ENCODE measurements around the gene LRRC25. TPM values are rescaled to one million over a fixed set of nuclear protein-coding genes. Genes with fewer than 3 reads are reported as not detected.

Gene LRRC25
- total RNA-seq, 1 experiment from 2014 or later: not detected

GRCh38 chr19:18353378-18354005 lies 43.9 kb downstream of the LRRC25 start:
- Histone ChIP-seq H3F3A (ENCODE audit: low read length, unreplicated experiment) (no peaks in the 10 kb centered on the region), H3K27me3 (ENCODE audit: low read length) (no peaks in the 10 kb centered on the region), H3K4me3 (ENCODE audit: low read length) (no peak overlapping the region), H3K27ac (ENCODE audit: low read length) (no peak overlapping the region), H2AFZ (ENCODE audit: low read length) (no peak overlapping the region), H3K9me3 (ENCODE audit: low read length) (no peaks in the 10 kb centered on the region), H3K4me2 (ENCODE audit: low read length) (no peak overlapping the region), H4K20me1 (ENCODE audit: low read length) (no peaks in the 10 kb centered on the region), H3K4me1 (ENCODE audit: insufficient read depth, low read length) (no peaks in the 10 kb centered on the region), H3K79me2 (ENCODE audit: low read length) (no peaks in the 10 kb centered on the region), H3K9me2 (replicated peaks; ENCODE audit: low read length) (no peaks in the 10 kb centered on the region), H3K36me3 (ENCODE audit: low read depth, low read length) (no peaks in the 10 kb centered on the region), H3K9ac (ENCODE audit: low read length) (no peak overlapping the region)
- ATAC-seq: no peak
- no TSS peak for BruUV-seq (replicated peaks)
- DNase-seq: no peak
- TF ChIP-seq CTCF (conservative IDR thresholded peaks at IDR 0.05; ENCODE audit: low read depth, low read length) (no peak), EZH2phosphoT487 (IDR thresholded peaks at IDR 0.05; ENCODE audit: borderline replicate concordance, low read length) (no peak), EZH2 (IDR thresholded peaks at IDR 0.05; ENCODE audit: low read length, unreplicated experiment) (no peak)
- POLR2A ChIA-PET (ENCODE audit: unreplicated experiment): no interaction called here
- intact Hi-C loops (cut with micrococcal nuclease): no loop called here
- CTCF ChIA-PET: no interaction called here

- Histone ChIP-seq H3K27ac (ENCODE audit: low read length) (no peak overlapping the region), H3F3A (ENCODE audit: low read length, unreplicated experiment) (no peaks in the 10 kb centered on the region)
Measured at GRCh38 chr19:18351544-18351943, 45.9 kb downstream of the LRRC25 start.

More at GRCh38 chr19:18351544-18351943, 45.9 kb downstream of the LRRC25 start:
- Histone ChIP-seq H3K9me2 (replicated peaks; ENCODE audit: low read length) (no peaks in the 10 kb centered on the region), H3K4me1 (ENCODE audit: insufficient read depth, low read length) (no peaks in the 10 kb centered on the region), H3K79me2 (ENCODE audit: low read length) (no peaks in the 10 kb centered on the region), H4K20me1 (ENCODE audit: low read length) (no peaks in the 10 kb centered on the region), H2AFZ (ENCODE audit: low read length) (no peak overlapping the region), H3K4me3 (ENCODE audit: low read length) (no peak overlapping the region), H3K36me3 (ENCODE audit: low read depth, low read length) (no peaks in the 10 kb centered on the region), H3K4me2 (ENCODE audit: low read length) (no peak overlapping the region), H3K9ac (ENCODE audit: low read length) (no peak overlapping the region), H3K27me3 (ENCODE audit: low read length) (no peaks in the 10 kb centered on the region), H3K9me3 (ENCODE audit: low read length) (no peaks in the 10 kb centered on the region)
- ChIA-PET POLR2A (ENCODE audit: unreplicated experiment) (no interaction called here), CTCF (no interaction called here)
- no peak for TF ChIP-seq EZH2 (IDR thresholded peaks at IDR 0.05; ENCODE audit: low read length, unreplicated experiment)
- no peak for TF ChIP-seq EZH2phosphoT487 (IDR thresholded peaks at IDR 0.05; ENCODE audit: borderline replicate concordance, low read length)
- no peak for TF ChIP-seq CTCF (conservative IDR thresholded peaks at IDR 0.05; ENCODE audit: low read depth, low read length)
- no peak for ATAC-seq
- no TSS peak for BruUV-seq (replicated peaks)
- intact Hi-C loops (cut with micrococcal nuclease): no loop called here
- DNase-seq: no peak
